Measurements from ENCODE around the gene SLC36A2. TPM values are rescaled to one million over a fixed set of nuclear protein-coding genes. Genes with fewer than 3 reads are reported as not detected.

The SLC36A2 gene
- total and polyA plus RNA-seq, 4 donors: not detected

GRCh38 chr5:151383011-151383410 lies 35.7 kb upstream of the SLC36A2 start:
- no peak for DNase-seq (ENCODE audit: low spot score)
- Histone ChIP-seq H3K27ac (ENCODE audit: low read depth in 1 of 2, low read length in 2 of 2) (no peak overlapping the region), H3K9ac (ENCODE audit: low read depth in 1 of 2, low read length in 2 of 2) (no peak overlapping the region), H3K4me3 (ENCODE audit: low read depth in 1 of 3, low read length in 3 of 3) (no peak overlapping the region), H3K9me3 (ENCODE audit: control insufficient read depth in 4 of 4, low read length in 3 of 4) (no peaks in the 10 kb centered on the region), H3K36me3 (ENCODE audit: control insufficient read depth in 4 of 4, insufficient read depth in 3 of 4, low read depth in 1 of 4, low read length in 3 of 4) (no peaks in the 10 kb centered on the region), H3K4me1 (ENCODE audit: control insufficient read depth in 4 of 4, insufficient read depth in 4 of 4, low read length in 3 of 4) (no peaks in the 10 kb centered on the region), H3K27me3 (ENCODE audit: control insufficient read depth in 4 of 4, insufficient read depth in 4 of 4, low read length in 3 of 4) (no peaks in the 10 kb centered on the region)
- TF ChIP-seq FOXA1 (IDR thresholded peaks at IDR 0.05) (no peak), RXRA (IDR thresholded peaks at IDR 0.05) (no peak), NR2F2 (IDR thresholded peaks at IDR 0.05) (no peak), ATF3 (IDR thresholded peaks at IDR 0.05) (no peak), JUND (IDR thresholded peaks at IDR 0.05) (no peak), GABPA (IDR thresholded peaks at IDR 0.05 in 1 of 2, conservative IDR thresholded peaks at IDR 0.05 in 1 of 2) (no peak), REST (IDR thresholded peaks at IDR 0.05) (no peak), FOXA2 (IDR thresholded peaks at IDR 0.05) (no peak), MAX (IDR thresholded peaks at IDR 0.05) (no peak), SP1 (IDR thresholded peaks at IDR 0.05) (no peak), ZBTB33 (IDR thresholded peaks at IDR 0.05) (no peak), TAF1 (conservative IDR thresholded peaks at IDR 0.05) (no peak)
- 76% methylated on average over 8 of the region's 8 CpGs for WGBS

- Histone ChIP-seq H3K9ac (ENCODE audit: low read depth in 1 of 2, low read length in 2 of 2) (no peak overlapping the region), H3K9me3 (ENCODE audit: control insufficient read depth in 4 of 4, low read length in 3 of 4) (no peaks in the 10 kb centered on the region), H3K4me1 (ENCODE audit: control insufficient read depth in 4 of 4, insufficient read depth in 4 of 4, low read length in 3 of 4) (no peaks in the 10 kb centered on the region), H3K4me3 (ENCODE audit: low read depth in 1 of 3, low read length in 3 of 3) (no peak overlapping the region), H3K27ac (ENCODE audit: low read depth in 1 of 2, low read length in 2 of 2) (no peak overlapping the region), H3K27me3 (ENCODE audit: control insufficient read depth in 4 of 4, insufficient read depth in 4 of 4, low read length in 3 of 4) (no peaks in the 10 kb centered on the region), H3K36me3 (ENCODE audit: control insufficient read depth in 4 of 4, insufficient read depth in 3 of 4, low read depth in 1 of 4, low read length in 3 of 4) (no peaks in the 10 kb centered on the region)
- TF ChIP-seq FOXA1 (IDR thresholded peaks at IDR 0.05) (no peak), YY1 (IDR thresholded peaks at IDR 0.05) (no peak), ZBTB33 (IDR thresholded peaks at IDR 0.05) (no peak), NR2F2 (IDR thresholded peaks at IDR 0.05) (no peak), RXRA (IDR thresholded peaks at IDR 0.05) (no peak), SP1 (IDR thresholded peaks at IDR 0.05) (no peak), ATF3 (IDR thresholded peaks at IDR 0.05) (no peak), JUND (IDR thresholded peaks at IDR 0.05) (no peak), GABPA (IDR thresholded peaks at IDR 0.05 in 1 of 2, conservative IDR thresholded peaks at IDR 0.05 in 1 of 2) (no peak), MAX (IDR thresholded peaks at IDR 0.05) (no peak), TAF1 (conservative IDR thresholded peaks at IDR 0.05) (no peak)
- 89% methylated on average over 2 of the region's 2 CpGs for WGBS
- no peak for DNase-seq (ENCODE audit: low spot score)
Measured at GRCh38 chr5:151382576-151382975, 35.2 kb upstream of the SLC36A2 start.
